ENCODE results near the gene CUBN.

DNA sequence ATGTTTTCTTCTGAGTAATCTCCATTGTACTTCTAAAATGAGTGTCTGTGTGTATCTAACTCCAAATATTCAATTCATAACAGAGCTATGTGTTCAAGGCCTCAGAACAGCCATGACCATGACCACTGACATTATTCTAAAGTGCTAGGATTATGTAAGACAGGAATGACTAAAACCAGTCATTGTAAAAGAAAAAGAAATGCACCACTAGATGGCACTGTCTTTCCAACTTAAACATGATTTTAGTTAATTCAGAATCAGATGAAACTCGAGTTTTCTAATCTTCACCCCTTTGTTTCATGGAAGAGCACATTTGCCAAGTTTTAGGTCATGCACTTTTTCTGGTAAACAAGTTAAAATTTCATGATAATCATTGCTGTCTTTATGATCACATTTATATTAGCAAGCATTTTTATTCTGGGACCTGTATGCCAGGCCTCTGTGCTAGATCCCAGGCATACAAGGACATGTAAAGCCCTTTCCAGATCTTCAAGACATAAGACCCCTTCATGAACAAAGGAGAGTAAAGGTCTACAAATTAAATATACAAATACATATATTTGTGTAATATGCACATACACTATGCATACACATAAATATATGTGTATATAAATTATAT, 286.2 kb downstream of the CUBN start:
- TF ChIP-seq, protein P1, sequence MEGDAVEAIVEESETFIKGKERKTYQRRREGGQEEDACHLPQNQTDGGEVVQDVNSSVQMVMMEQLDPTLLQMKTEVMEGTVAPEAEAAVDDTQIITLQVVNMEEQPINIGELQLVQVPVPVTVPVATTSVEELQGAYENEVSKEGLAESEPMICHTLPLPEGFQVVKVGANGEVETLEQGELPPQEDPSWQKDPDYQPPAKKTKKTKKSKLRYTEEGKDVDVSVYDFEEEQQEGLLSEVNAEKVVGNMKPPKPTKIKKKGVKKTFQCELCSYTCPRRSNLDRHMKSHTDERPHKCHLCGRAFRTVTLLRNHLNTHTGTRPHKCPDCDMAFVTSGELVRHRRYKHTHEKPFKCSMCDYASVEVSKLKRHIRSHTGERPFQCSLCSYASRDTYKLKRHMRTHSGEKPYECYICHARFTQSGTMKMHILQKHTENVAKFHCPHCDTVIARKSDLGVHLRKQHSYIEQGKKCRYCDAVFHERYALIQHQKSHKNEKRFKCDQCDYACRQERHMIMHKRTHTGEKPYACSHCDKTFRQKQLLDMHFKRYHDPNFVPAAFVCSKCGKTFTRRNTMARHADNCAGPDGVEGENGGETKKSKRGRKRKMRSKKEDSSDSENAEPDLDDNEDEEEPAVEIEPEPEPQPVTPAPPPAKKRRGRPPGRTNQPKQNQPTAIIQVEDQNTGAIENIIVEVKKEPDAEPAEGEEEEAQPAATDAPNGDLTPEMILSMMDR (IDR thresholded peaks at IDR 0.05), result peak; percentile 43; the same call in 1 of the 2 replicates
- TF ChIP-seq, protein P2, sequence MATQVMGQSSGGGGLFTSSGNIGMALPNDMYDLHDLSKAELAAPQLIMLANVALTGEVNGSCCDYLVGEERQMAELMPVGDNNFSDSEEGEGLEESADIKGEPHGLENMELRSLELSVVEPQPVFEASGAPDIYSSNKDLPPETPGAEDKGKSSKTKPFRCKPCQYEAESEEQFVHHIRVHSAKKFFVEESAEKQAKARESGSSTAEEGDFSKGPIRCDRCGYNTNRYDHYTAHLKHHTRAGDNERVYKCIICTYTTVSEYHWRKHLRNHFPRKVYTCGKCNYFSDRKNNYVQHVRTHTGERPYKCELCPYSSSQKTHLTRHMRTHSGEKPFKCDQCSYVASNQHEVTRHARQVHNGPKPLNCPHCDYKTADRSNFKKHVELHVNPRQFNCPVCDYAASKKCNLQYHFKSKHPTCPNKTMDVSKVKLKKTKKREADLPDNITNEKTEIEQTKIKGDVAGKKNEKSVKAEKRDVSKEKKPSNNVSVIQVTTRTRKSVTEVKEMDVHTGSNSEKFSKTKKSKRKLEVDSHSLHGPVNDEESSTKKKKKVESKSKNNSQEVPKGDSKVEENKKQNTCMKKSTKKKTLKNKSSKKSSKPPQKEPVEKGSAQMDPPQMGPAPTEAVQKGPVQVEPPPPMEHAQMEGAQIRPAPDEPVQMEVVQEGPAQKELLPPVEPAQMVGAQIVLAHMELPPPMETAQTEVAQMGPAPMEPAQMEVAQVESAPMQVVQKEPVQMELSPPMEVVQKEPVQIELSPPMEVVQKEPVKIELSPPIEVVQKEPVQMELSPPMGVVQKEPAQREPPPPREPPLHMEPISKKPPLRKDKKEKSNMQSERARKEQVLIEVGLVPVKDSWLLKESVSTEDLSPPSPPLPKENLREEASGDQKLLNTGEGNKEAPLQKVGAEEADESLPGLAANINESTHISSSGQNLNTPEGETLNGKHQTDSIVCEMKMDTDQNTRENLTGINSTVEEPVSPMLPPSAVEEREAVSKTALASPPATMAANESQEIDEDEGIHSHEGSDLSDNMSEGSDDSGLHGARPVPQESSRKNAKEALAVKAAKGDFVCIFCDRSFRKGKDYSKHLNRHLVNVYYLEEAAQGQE (IDR thresholded peaks at IDR 0.05; ENCODE audit: insufficient read depth in 1 of 2, low read depth in 2 of 2, low read length in 1 of 2), result no peak

All from Panc1 (cell line).